SU-DHL-6 (cell line): Measurements from ENCODE around the gene MDK.

Experiments
- H2AFZ ChIP-seq: fragments of 200-600 bp; sonication (generic); 2 replicates; pipeline ENCODE4 v1.6.1; 2014; ENCODE audit warnings: low read depth, mild to moderate bottlenecking, moderate library complexity, mixed read lengths, antibody characterized with exemption, low read length; ENCODE audit not compliant: severe bottlenecking
- H3F3A ChIP-seq: fragments of 200-600 bp; shearing (Covaris generic); 2 replicates; pipeline ENCODE4 v1.6.0; 2016; ENCODE audit warnings: antibody characterized with exemption, mild to moderate bottlenecking; ENCODE audit not compliant: insufficient read depth
- H3K27ac ChIP-seq: fragments of 200-600 bp; sonication (generic); 2 replicates; pipeline ENCODE4 v1.5.1; 2016; ENCODE audit warnings: low read depth, mild to moderate bottlenecking, low read length, moderate library complexity, mixed read lengths
- H3K27me3 ChIP-seq: fragments of 200-600 bp; sonication (generic), shearing (Covaris generic); 2 replicates; pipeline ENCODE4 v1.6.0; 2014; ENCODE audit warnings: mild to moderate bottlenecking, low read length
- H3K36me3 ChIP-seq: fragments of 200-600 bp; sonication (generic); 2 replicates; pipeline ENCODE4 v1.6.1; 2014; ENCODE audit warnings: mild to moderate bottlenecking, low read length, mixed read lengths
- H3K4me2 ChIP-seq: fragments of 300-600, 200-600 bp; shearing (Covaris generic), sonication (generic); 2 replicates; pipeline ENCODE4 v1.6.0; 2014; ENCODE audit warnings: low read length, low read depth, mild to moderate bottlenecking; ENCODE audit not compliant: poor library complexity, severe bottlenecking
- H3K4me3 ChIP-seq: fragments of 200-600 bp; sonication (generic); 2 replicates; pipeline ENCODE4 v1.5.1; 2014; ENCODE audit warnings: antibody characterized with exemption, low read length, mild to moderate bottlenecking, mixed read lengths; ENCODE audit not compliant: insufficient read depth, poor library complexity, severe bottlenecking
- H3K79me2 ChIP-seq: fragments of 200-600 bp; sonication (generic); 2 replicates; pipeline ENCODE4 v1.6.1; 2014; ENCODE audit warnings: mild to moderate bottlenecking, low read length, moderate library complexity; ENCODE audit not compliant: insufficient read depth
- H3K9ac ChIP-seq: fragments of 200-600 bp; sonication (generic); 2 replicates; pipeline ENCODE4 v1.7.0; 2014; ENCODE audit warnings: mild to moderate bottlenecking, low read length
- H3K9me2 ChIP-seq: fragments of 200-600 bp; sonication (generic); replicated peaks from 2 replicates; pipeline ENCODE4 v1.6.1; 2014; ENCODE audit warnings: low read length; ENCODE audit not compliant: insufficient read depth
- H3K9me3 ChIP-seq: fragments of 200-600 bp; sonication (generic); 2 replicates; pipeline ENCODE4 v1.6.1; 2014; ENCODE audit warnings: low read length, mixed read lengths; ENCODE audit not compliant: insufficient read depth
- H4K20me1 ChIP-seq: fragments of 200-600 bp; sonication (generic); 2 replicates; pipeline ENCODE4 v1.6.1; 2014; ENCODE audit warnings: low read depth, mild to moderate bottlenecking, antibody characterized with exemption, low read length, moderate library complexity, mixed read lengths
- CTCF ChIP-seq: fragments of 200-600 bp; sonication (generic); IDR thresholded peaks from one replicate; pipeline ENCODE4 v1.5.1; 2017; ENCODE audit warnings: antibody characterized with exemption, mild to moderate bottlenecking, low read length, moderate library complexity; ENCODE audit not compliant: insufficient read depth, poor library complexity, severe bottlenecking
- EZH2phosphoT487 ChIP-seq: fragments of 200-600 bp; sonication (generic), shearing (Covaris generic); conservative IDR thresholded peaks from 2 replicates; pipeline ENCODE4 v1.6.1; 2018; ENCODE audit warnings: mild to moderate bottlenecking, antibody characterized with exemption, low read length, moderate library complexity, mixed read lengths

Gene MDK

DNA sequence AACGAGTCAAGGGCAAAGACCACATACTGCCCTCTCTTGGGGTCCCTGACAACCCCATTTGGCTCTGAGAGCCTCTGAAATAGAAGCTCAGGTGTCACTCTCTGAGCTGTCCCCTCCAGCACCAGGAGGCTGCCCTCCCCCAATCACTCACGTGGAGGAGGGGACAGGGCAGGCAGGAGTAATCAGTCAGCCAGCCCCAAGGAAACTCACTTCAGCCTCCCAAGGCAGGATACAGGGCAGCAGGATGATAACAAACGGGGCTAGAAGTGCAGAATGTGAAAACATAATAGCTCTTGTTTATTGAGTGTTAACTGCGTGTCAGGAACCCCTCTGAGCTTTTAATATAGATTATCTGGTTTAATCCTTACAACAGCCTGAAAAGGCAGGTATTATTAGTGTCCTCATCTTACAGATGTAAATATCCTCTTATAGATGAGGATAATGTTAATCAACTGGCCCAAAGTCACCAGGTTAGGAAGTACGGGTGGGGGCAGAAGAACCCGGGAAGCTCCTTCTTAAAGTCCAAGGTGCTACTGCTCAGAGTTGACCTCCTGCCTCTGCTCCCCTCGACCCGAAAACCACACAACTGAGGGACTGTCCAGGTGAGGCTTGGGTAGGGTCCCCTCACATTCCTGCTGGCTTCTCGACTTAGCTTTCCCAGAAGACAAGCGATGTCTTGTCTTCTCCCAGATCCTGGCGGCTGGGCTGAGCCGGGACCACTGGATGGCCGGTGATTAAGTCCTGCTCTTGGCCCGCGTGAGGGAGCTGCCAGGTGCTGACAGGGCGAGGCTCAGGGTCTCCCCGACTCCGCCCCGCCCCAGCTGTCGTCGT, 7.4 kb downstream of the MDK start:
- H3K79me2 ChIP-seq, result no peaks in the 10 kb centered on the region
- no peaks in the 10 kb centered on the region for H3K9me3 ChIP-seq
- no peak overlapping the region for H2AFZ ChIP-seq
- no peaks in the 10 kb centered on the region for H3K27me3 ChIP-seq
- H3K36me3 ChIP-seq, result no peaks in the 10 kb centered on the region
- peak overlapping the region; percentile 65 for H3K4me2 ChIP-seq
- no peaks in the 10 kb centered on the region for H3F3A ChIP-seq
- H3K27ac ChIP-seq, result no peak overlapping the region
- H4K20me1 ChIP-seq, result peaks cover 4% of the 10 kb centered on the region; the same call in 1 of the 2 replicates
- no peak overlapping the region for H3K9ac ChIP-seq
- TF ChIP-seq EZH2phosphoT487, result no peak
- no peak for TF ChIP-seq CTCF
- no peaks in the 10 kb centered on the region for H3K9me2 ChIP-seq
- H3K4me3 ChIP-seq, result no peak overlapping the region

- no peaks in the 10 kb centered on the region for H3K79me2 ChIP-seq
- H2AFZ ChIP-seq, result no peak overlapping the region
- H3K9ac ChIP-seq, result no peak overlapping the region; the same call in 1 of the 2 replicates
- H3K36me3 ChIP-seq, result no peaks in the 10 kb centered on the region
- peak overlapping the region; percentile 39 for H3K4me3 ChIP-seq
- H3K9me2 ChIP-seq, result no peaks in the 10 kb centered on the region
- no peak overlapping the region for H3K27ac ChIP-seq
- H3F3A ChIP-seq, result no peaks in the 10 kb centered on the region
- peak overlapping the region; percentile 65 for H3K4me2 ChIP-seq
- H4K20me1 ChIP-seq, result peaks cover 4% of the 10 kb centered on the region; the same call in 1 of the 2 replicates
- no peaks in the 10 kb centered on the region for H3K27me3 ChIP-seq
- H3K9me3 ChIP-seq, result no peaks in the 10 kb centered on the region
- TF ChIP-seq CTCF, result peak; percentile 88
- TF ChIP-seq EZH2phosphoT487, result peak; percentile 75; the same call in 1 of the 2 replicates
These were observed 8.2 kb downstream of the MDK start for GRCh38 chr11:46389450-46390330.

- H3K9ac ChIP-seq, result no peak overlapping the region
- no peaks in the 10 kb centered on the region for H3K9me2 ChIP-seq
- H3K9me3 ChIP-seq, result no peaks in the 10 kb centered on the region
- H3F3A ChIP-seq, result no peaks in the 10 kb centered on the region
- H2AFZ ChIP-seq, result no peak overlapping the region
- no peaks in the 10 kb centered on the region for H3K27me3 ChIP-seq
- TF ChIP-seq EZH2phosphoT487, result no peak
- no peak for TF ChIP-seq CTCF
- H3K79me2 ChIP-seq, result no peaks in the 10 kb centered on the region
- no peaks in the 10 kb centered on the region for H3K36me3 ChIP-seq
- H3K27ac ChIP-seq, result no peak overlapping the region
- H3K4me2 ChIP-seq, result peak overlapping the region; percentile 65
- H4K20me1 ChIP-seq, result peaks cover 4% of the 10 kb centered on the region; the same call in 1 of the 2 replicates
- no peak overlapping the region for H3K4me3 ChIP-seq
These were observed 9.1 kb downstream of the MDK start for GRCh38 chr11:46390331-46391171.
